HepG2 (cell line): ENCODE data around the gene TSPAN5. TPM values are rescaled to one million over a fixed set of nuclear protein-coding genes. Genes with fewer than 3 reads are reported as not detected.

Experiments used
- AFF4 ChIP-seq: sonication (generic); formaldehyde crosslinking; IDR thresholded peaks from 2 replicates; pipeline ENCODE4 v1.4.0; 2020; ENCODE audit warnings: missing genetic modification reagents
- CCDC6 ChIP-seq: sonication (generic); formaldehyde crosslinking; IDR thresholded peaks from 2 replicates; pipeline ENCODE4 v1.8.1; 2022; ENCODE audit warnings: mild to moderate bottlenecking, missing genetic modification reagents, moderate library complexity
- GLMP ChIP-seq: sonication (generic); formaldehyde crosslinking; IDR thresholded peaks from 2 replicates; pipeline ENCODE4 v1.9.0; 2021; ENCODE audit warnings: missing genetic modification reagents, mild to moderate bottlenecking, borderline replicate concordance
- GRHL1 ChIP-seq: sonication (generic); formaldehyde crosslinking; conservative IDR thresholded peaks from 2 replicates; pipeline ENCODE4 v1.8.0; 2022; ENCODE audit warnings: missing genetic modification reagents
- KLF9 ChIP-seq: IDR thresholded peaks from 2 replicates; pipeline ENCODE4 v1.6.1; 2016; ENCODE audit warnings: low read depth
- ZBTB4 ChIP-seq: sonication (generic); formaldehyde crosslinking; IDR thresholded peaks from 2 replicates; pipeline ENCODE4 v1.4.0; 2020; ENCODE audit warnings: missing genetic modification reagents, mild to moderate bottlenecking, borderline replicate concordance
- ZNF17 ChIP-seq: sonication (generic); formaldehyde crosslinking; IDR thresholded peaks from 2 replicates; pipeline ENCODE4 v1.5.0; 2020; ENCODE audit warnings: mild to moderate bottlenecking, missing genetic modification reagents
- ZNF3 ChIP-seq: IDR thresholded peaks from 2 replicates; pipeline ENCODE4 v1.7.0; 2017; ENCODE audit warnings: inconsistent platforms
- ZNF629 ChIP-seq: sonication (generic); formaldehyde crosslinking; conservative IDR thresholded peaks from 2 replicates; pipeline ENCODE4 v1.5.0; 2020; ENCODE audit warnings: missing genetic modification reagents
- ZNF7 ChIP-seq: IDR thresholded peaks from 2 replicates; pipeline ENCODE4 v1.6.1; 2016; ENCODE audit warnings: missing biosample characterization, missing genetic modification reagents
- polyA plus RNA-seq, 8 experiments: library from polyadenylated mRNA; depleted of rRNA in 3 of 8; stranded (reverse) in 7 of 8; unstranded in 1 of 8; fragments of >200 nt; fragmentation: Illumina TruSeq in 4 of 8; extraction: Trizol in 4 of 8; gene quantifications; 2 replicates each; pipeline versions ENCODE4 v1.2.1 to v1.2.3, GENCODE V29; 2011 to 2016; ENCODE audit warnings: low read depth in 4 of 8, missing spikeins in 1 of 8, mixed read lengths in 1 of 8; ENCODE audit not compliant: insufficient read depth in 1 of 8
- total RNA-seq, 5 experiments: library from RNA; depleted of rRNA; stranded (reverse); fragments of >200 nt; fragmentation: Illumina TruSeq; extraction: Trizol; gene quantifications; 2 replicates each; pipeline ENCODE4 v1.2.3, GENCODE V29; 2016; ENCODE audit warnings: low read depth in 1 of 5

Gene TSPAN5
- total and polyA plus RNA-seq, 2 of the 13 experiments (the other 11 are each of a cell fraction or from before 2014, with no cell fraction given): 0.20 to 0.53 TPM

GRCh38 chr4:98664959-98665358 is 6.5 kb upstream of the TSPAN5 start (continued):
- TF ChIP-seq GLMP (CRISPR knock-in tag) (no peak), GRHL1 (CRISPR knock-in tag) (no peak), KLF9 (CRISPR knock-in tag) (no peak), ZNF7 (no peak), AFF4 (no peak), ZBTB4 (no peak), ZNF3 (CRISPR knock-in tag) (no peak), ZNF17 (CRISPR knock-in tag) (no peak), ZNF629 (CRISPR knock-in tag) (no peak), CCDC6 (no peak)
